GM21619 (cell line): Measurements from ENCODE around the gene EMC1.
"Not testable (repeated sequence)": the region's sequence is repeated elsewhere in the genome, so short reads cannot be mapped to it uniquely, and the experiment has no call there.

Experiments
- ATAC-seq: cut with Tn5 transposase; IDR thresholded peaks from one replicate; pipeline ENCODE4 v1.9.1; 2021; ENCODE audit not compliant: unreplicated experiment

The EMC1 gene

DNA sequence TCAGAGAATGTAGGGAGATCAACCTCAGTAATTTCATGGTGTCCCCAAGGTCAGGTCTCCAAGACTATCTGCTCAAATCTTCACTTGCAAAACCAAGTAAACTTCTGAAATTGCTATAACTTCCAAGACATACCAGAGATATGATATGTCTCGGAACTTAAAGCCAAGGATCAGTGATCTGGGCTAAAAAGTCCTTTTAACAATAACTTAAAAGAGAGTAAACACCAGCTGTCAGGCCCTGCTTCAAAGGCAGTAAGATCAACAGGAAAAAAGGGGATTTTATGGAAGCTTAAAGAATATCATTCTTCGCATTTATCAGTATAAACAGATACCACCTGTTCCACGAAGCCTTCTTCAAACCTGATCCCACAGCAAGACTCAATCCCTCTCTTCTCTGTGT, 55.0 kb downstream of the EMC1 start:
- ATAC-seq = no peak

DNA sequence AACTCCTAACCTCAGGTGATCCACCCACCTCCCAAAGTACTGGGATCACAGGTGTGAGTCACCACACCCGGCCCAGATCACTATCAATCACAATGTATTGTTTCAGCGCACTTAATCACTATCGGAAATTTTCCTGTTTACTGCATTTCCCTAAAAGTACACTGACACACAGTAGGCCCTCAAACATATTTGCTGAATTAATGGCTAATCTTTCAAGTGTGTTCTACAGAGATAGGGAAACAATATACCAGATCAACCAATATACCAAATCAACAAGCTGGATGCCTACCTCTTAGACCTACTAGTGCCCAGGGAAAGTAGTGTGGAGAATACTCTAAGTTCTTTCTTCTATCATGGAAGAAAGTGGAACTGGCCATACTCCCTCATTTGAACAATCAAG, 58.3 kb downstream of the EMC1 start:
- no peak for ATAC-seq

GRCh38 chr1:19191811-19192210, 59.5 kb downstream of the EMC1 start:
- ATAC-seq = no peak

DNA sequence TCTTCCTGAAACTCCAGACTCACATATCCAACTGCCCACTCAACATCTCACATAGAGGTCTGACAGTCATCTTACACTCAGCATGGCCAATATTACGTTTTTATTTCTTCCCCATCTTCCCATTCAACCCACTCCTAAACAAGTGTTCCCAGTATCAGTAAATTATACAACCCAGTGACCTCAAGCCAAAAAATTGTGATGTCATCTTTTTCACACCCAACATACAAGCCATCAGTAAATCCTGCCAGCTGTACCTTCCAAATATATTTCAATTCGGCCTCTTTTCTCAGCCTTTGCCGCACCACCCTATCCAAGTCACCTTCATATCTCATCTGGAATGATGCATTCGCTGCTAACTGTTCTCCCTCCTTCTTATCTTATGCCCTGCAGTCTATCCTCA, 60.9 kb downstream of the EMC1 start:
- ATAC-seq = no peak

DNA sequence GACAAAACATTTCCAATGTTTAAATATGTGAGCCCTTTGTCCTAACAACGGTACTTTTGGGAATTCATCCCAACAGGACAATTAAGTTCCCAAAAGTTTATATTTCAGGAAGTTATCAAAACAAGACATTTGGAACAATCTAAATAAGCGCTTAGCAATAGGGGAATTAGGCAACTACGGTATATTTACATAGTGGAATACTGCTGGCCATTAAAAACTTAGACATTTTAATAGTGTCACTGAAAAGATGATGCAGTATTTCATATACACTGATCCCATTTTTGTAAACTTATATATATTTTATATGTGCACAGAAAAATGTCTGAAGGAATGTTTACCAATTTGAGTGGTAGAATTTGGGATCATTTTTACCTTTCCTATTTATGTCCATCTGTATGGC, 62.1 kb downstream of the EMC1 start:
- no peak for ATAC-seq

DNA sequence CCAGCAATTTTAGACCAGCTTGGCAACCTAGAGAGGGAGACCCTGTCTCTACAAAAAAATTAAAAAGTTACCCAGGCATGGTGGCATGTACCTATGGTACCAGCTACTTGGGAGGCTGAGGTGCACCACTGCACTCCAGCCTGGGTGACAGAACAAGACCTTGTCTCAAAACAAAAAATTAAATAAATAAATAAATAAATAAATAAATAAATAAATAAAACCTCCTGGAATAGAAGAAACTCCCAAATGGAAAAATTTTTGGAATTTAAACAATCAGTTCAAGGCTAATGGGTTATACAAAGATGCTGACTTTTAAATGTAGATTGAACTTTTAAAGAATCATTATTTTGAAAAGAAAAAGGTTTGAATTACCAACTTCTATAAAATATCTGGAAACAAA, 63.5 kb downstream of the EMC1 start:
- ATAC-seq = no peak

- ATAC-seq = no peak
These were observed 65.3 kb downstream of the EMC1 start for GRCh38 chr1:19186001-19186400.

DNA sequence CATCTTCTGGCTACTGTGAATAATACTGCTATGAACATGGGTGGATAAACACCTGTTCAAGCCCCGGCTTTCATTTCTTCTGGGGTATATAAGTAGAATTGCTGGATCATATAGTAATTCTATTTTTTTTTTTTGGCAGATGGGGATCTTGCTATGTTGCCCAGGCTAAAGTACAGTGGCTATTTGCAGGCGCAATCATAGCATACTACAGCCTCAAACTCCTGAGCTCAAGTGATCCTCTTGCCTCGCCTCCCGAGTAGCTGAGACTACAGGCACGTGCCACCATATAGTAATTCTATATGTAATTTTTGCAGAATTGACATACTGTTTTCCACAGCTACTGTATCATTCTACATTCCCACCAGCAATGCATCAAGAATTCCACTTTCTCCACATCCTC, 69.1 kb downstream of the EMC1 start:
- no peak for ATAC-seq

- not testable (repeated sequence) for ATAC-seq
These were observed 71.1 kb downstream of the EMC1 start for GRCh38 chr1:19180265-19180657.

GRCh38 chr1:19179597-19180264, 71.6 kb downstream of the EMC1 start:
- no peak for ATAC-seq

DNA sequence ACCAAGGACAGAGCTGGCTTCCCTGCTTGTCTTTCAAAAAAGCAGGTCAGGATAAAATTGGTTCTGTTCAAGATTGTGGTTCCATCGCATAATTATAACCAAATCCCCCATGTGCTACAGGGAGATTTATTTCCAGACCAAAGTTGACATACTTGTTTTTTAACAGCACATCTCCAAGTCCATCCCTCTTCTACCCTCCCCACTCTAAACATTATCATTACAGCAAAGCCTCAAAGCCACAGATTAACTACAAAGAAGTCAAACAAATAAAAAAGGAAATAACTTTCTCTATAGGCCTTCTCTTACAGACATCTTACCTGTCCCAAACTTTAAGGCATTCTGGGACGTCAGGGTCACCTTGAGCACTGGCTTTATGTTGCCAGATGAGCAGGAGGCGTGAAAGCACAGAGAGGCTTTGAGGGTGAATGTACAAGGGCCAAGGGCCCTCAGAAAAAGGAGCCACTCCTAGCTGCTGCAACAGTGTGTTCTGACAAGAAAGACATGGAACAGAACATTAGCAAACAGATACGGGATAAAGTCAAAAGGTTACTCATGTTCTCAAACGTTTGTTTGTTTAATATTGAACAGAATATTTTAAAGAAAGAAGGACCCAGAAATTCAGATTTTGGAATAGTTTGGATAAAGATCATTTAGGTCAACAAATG, 72.5 kb downstream of the EMC1 start:
- ATAC-seq = no peak

DNA sequence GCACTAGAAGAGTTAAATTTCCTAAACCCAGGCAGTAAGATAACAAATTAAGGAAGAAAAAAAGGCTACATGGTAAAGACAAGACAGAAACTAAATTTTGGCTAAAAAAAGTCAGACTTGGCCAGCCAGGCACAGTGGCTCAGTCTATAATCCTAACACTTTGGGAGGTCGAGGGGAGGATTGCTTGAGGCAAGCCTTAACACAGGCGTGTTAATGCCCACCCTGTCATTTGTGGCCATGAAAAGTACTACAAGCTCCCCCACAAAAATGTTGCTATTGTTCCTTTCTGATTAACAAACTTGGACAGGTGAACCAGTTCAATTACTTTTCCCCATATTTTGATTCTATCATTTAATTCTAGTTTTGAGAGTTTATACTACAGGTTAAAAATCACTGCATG, 73.5 kb downstream of the EMC1 start:
- ATAC-seq = no peak

GRCh38 chr1:19169642-19170041, 81.7 kb downstream of the EMC1 start:
- ATAC-seq = peak; percentile 68

DNA sequence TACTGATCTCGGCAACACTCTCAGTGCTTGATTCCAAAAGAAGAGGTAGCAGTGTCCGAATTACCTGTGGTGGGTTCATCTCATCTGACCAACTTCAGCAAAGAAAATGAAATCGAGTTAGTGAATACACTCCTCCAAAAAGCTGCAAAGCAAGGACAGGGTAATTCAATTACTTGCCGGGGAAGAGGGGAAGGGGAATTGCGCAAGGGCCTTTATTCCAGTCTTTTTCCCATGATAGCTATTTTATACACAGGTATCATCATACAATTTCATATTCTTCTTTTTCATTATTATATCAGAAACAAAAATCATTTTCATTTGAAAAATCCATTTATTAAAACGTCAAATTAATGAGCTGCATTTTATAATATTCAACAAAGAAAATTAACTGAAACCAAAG, 84.2 kb downstream of the EMC1 start:
- ATAC-seq = no peak

- no peak for ATAC-seq
These were observed 85.3 kb downstream of the EMC1 start for GRCh38 chr1:19166066-19166465.
